HepG2 (cell line): ENCODE results near the gene SLC38A3. TPM values are rescaled to one million over a fixed set of nuclear protein-coding genes. Genes with fewer than 3 reads are reported as not detected.
A peak's percentile ranks its signal among the peaks of the same experiment; 100 is the strongest.

Experiments
- GLMP ChIP-seq: sonication (generic); formaldehyde crosslinking; IDR thresholded peaks from 2 replicates; pipeline ENCODE4 v1.9.0; 2021; ENCODE audit warnings: missing genetic modification reagents, mild to moderate bottlenecking, borderline replicate concordance
- HCFC1 ChIP-seq: fragments of 150-350 bp; IDR thresholded peaks from 2 replicates; pipeline ENCODE4 v1.6.1; 2014; ENCODE audit warnings: low read depth, low read length
- HMGXB4 ChIP-seq, 2 experiments: sonication (generic) in 1 of 2; formaldehyde crosslinking in 1 of 2; IDR thresholded peaks; 2 replicates each; pipeline versions ENCODE4 v1.4.0 to v1.6.1; 2018 to 2020; ENCODE audit warnings: missing genetic modification reagents in 2 of 2, borderline replicate concordance in 1 of 2, low read depth in 1 of 2, mild to moderate bottlenecking in 1 of 2, missing biosample characterization in 1 of 2
- HNRNPH1 ChIP-seq: fragments of 200-400 bp; formaldehyde crosslinking; optimal IDR thresholded peaks from 2 replicates; pipeline ENCODE3; 2017; ENCODE audit warnings: mild to moderate bottlenecking, low read depth, low read length
- HOXA9 ChIP-seq: sonication (generic); formaldehyde crosslinking; IDR thresholded peaks from 2 replicates; pipeline ENCODE4 v1.8.1; 2022; ENCODE audit warnings: missing genetic modification reagents, mild to moderate bottlenecking, moderate library complexity, borderline replicate concordance
- IKZF1 ChIP-seq: fragments of 450-650 bp; IDR thresholded peaks from 2 replicates; pipeline ENCODE4 v1.7.1; 2016
- LBX2 ChIP-seq: sonication (generic); formaldehyde crosslinking; IDR thresholded peaks from 2 replicates; pipeline ENCODE4 v1.5.0; 2020; ENCODE audit warnings: missing genetic modification reagents, mild to moderate bottlenecking, borderline replicate concordance
- MIER2 ChIP-seq: IDR thresholded peaks from 2 replicates; pipeline ENCODE4 v1.6.1; 2016; ENCODE audit warnings: missing biosample characterization, missing genetic modification reagents
- NFATC3 ChIP-seq: sonication (generic); formaldehyde crosslinking; IDR thresholded peaks from 2 replicates; pipeline ENCODE4 v1.5.1; 2020; ENCODE audit warnings: mild to moderate bottlenecking, missing genetic modification reagents
- PHF20 ChIP-seq: sonication (generic); formaldehyde crosslinking; IDR thresholded peaks from 2 replicates; pipeline ENCODE4 v1.5.0; 2020; ENCODE audit warnings: mild to moderate bottlenecking, missing genetic modification reagents
- RBM39 ChIP-seq: fragments of 200-400 bp; formaldehyde crosslinking; IDR thresholded peaks from one replicate; pipeline ENCODE4 v1.6.1; 2018; ENCODE audit warnings: antibody characterized with exemption, mild to moderate bottlenecking, low read depth, low read length; ENCODE audit not compliant: poor library complexity, severe bottlenecking
- RXRB ChIP-seq: IDR thresholded peaks from 2 replicates; pipeline ENCODE4 v1.6.1; 2016; ENCODE audit warnings: borderline replicate concordance, missing genetic modification reagents, missing compliant biosample characterization
- SIN3A ChIP-seq: IDR thresholded peaks from 2 replicates; pipeline ENCODE4 v1.6.1; 2011; ENCODE audit warnings: low read depth, mild to moderate bottlenecking, control low read depth, low read length, borderline replicate concordance
- SIN3B ChIP-seq: fragments of 150-350 bp; IDR thresholded peaks from 2 replicates; pipeline ENCODE4 v1.6.1; 2014; ENCODE audit warnings: low read length
- SRSF4 ChIP-seq: fragments of 200-400 bp; formaldehyde crosslinking; IDR thresholded peaks from one replicate; pipeline ENCODE4 v1.6.1; 2018; ENCODE audit warnings: mild to moderate bottlenecking, low read depth, low read length, moderate library complexity; ENCODE audit not compliant: poor library complexity, severe bottlenecking
- ZNF124 ChIP-seq: sonication (generic); formaldehyde crosslinking; IDR thresholded peaks from 2 replicates; pipeline ENCODE4 v1.4.0; 2020; ENCODE audit warnings: missing genetic modification reagents
- ZNF260 ChIP-seq: sonication (generic); formaldehyde crosslinking; IDR thresholded peaks from 2 replicates; pipeline ENCODE4 v1.4.0; 2020; ENCODE audit warnings: missing genetic modification reagents, low read depth, mild to moderate bottlenecking, borderline replicate concordance
- ZNF264 ChIP-seq: sonication (generic); formaldehyde crosslinking; IDR thresholded peaks from 2 replicates; pipeline ENCODE4 v1.4.0; 2020; ENCODE audit warnings: missing genetic modification reagents
- ZNF446 ChIP-seq: sonication (generic); formaldehyde crosslinking; IDR thresholded peaks from 2 replicates; pipeline ENCODE4 v1.5.0; 2020; ENCODE audit warnings: mild to moderate bottlenecking, missing genetic modification reagents
- ZNF570 ChIP-seq: sonication (generic); formaldehyde crosslinking; IDR thresholded peaks from 2 replicates; pipeline ENCODE4 v1.4.0; 2020; ENCODE audit warnings: mild to moderate bottlenecking, missing genetic modification reagents, borderline replicate concordance
- ZNF713 ChIP-seq: sonication (generic); formaldehyde crosslinking; IDR thresholded peaks from 2 replicates; pipeline ENCODE4 v1.4.0; 2020; ENCODE audit warnings: mild to moderate bottlenecking, missing genetic modification reagents
- ZNF777 ChIP-seq: sonication (generic); formaldehyde crosslinking; IDR thresholded peaks from 2 replicates; pipeline ENCODE4 v1.4.0; 2020; ENCODE audit warnings: missing genetic modification reagents
- ZNF839 ChIP-seq: sonication (generic); formaldehyde crosslinking; IDR thresholded peaks from 2 replicates; pipeline ENCODE4 v1.4.0; 2020; ENCODE audit warnings: missing genetic modification reagents, mild to moderate bottlenecking, borderline replicate concordance
- ZSCAN31 ChIP-seq: sonication (generic); formaldehyde crosslinking; IDR thresholded peaks from 2 replicates; pipeline ENCODE4 v1.5.0; 2020; ENCODE audit warnings: low read depth, mild to moderate bottlenecking, missing genetic modification reagents
- ZUFSP ChIP-seq: sonication (generic); formaldehyde crosslinking; IDR thresholded peaks from 2 replicates; pipeline ENCODE4 v1.9.0; 2021; ENCODE audit warnings: missing genetic modification reagents, mild to moderate bottlenecking, borderline replicate concordance
- polyA plus RNA-seq, 8 experiments: library from polyadenylated mRNA; depleted of rRNA in 3 of 8; stranded (reverse) in 7 of 8; unstranded in 1 of 8; fragments of >200 nt; fragmentation: Illumina TruSeq in 4 of 8; extraction: Trizol in 4 of 8; gene quantifications; 2 replicates each; pipeline versions ENCODE4 v1.2.1 to v1.2.3, GENCODE V29; 2011 to 2016; ENCODE audit warnings: low read depth in 4 of 8, missing spikeins in 1 of 8, mixed read lengths in 1 of 8; ENCODE audit not compliant: insufficient read depth in 1 of 8
- total RNA-seq, 5 experiments: library from RNA; depleted of rRNA; stranded (reverse); fragments of >200 nt; fragmentation: Illumina TruSeq; extraction: Trizol; gene quantifications; 2 replicates each; pipeline ENCODE4 v1.2.3, GENCODE V29; 2016; ENCODE audit warnings: low read depth in 1 of 5

Gene SLC38A3
- total and polyA plus RNA-seq, 2 of the 13 experiments (the other 11 are each of a cell fraction or from before 2014, with no cell fraction given), result 29.8 to 164 TPM

GRCh38 chr3:50210510-50211367, 5.7 kb downstream of the SLC38A3 start (continued):
- no peak for TF ChIP-seq LBX2 (CRISPR knock-in tag)
- no peak for TF ChIP-seq PHF20 (CRISPR knock-in tag)
- peak; percentile 20; the same call in 1 of the 2 replicates for TF ChIP-seq HOXA9 (CRISPR knock-in tag)
- 0 out of 2 replicates have a peak, but pooled peaks have one; percentile 42 for TF ChIP-seq ZNF264 (CRISPR knock-in tag)
- TF ChIP-seq ZNF260 (CRISPR knock-in tag), result no peak
- no peak for TF ChIP-seq ZNF777 (CRISPR knock-in tag)
- 0 out of 2 replicates have a peak, but pooled peaks have one; percentile 44 for TF ChIP-seq NFATC3 (CRISPR knock-in tag)
- TF ChIP-seq SIN3A, result no peak; the same call in 1 of the 2 replicates
- peak; percentile 37 to 43; a peak in 2 of 4 replicates for TF ChIP-seq HMGXB4 (CRISPR knock-in tag; IDR thresholded peaks at IDR 0.05; ENCODE audit: borderline replicate concordance in 1 of 2, low read depth in 1 of 2)
- TF ChIP-seq ZNF446 (CRISPR knock-in tag), result no peak
- no peak for TF ChIP-seq SIN3B
- no peak for TF ChIP-seq ZNF839 (CRISPR knock-in tag)
- TF ChIP-seq ZNF570 (CRISPR knock-in tag), result no peak
- TF ChIP-seq RXRB, result peak; percentile 95
- TF ChIP-seq ZSCAN31 (CRISPR knock-in tag), result no peak; the same call in 1 of the 2 replicates
- peak; percentile 58; the same call in 1 of the 2 replicates for TF ChIP-seq ZNF124 (CRISPR knock-in tag)
- TF ChIP-seq HCFC1, result no peak
- TF ChIP-seq IKZF1, result no peak
- TF ChIP-seq GLMP (CRISPR knock-in tag), result no peak
- no peak for TF ChIP-seq ZNF713 (CRISPR knock-in tag)
- TF ChIP-seq MIER2 (CRISPR knock-in tag), result no peak; the same call in 1 of the 2 replicates
- TF ChIP-seq HNRNPH1, result no peak
- no peak for TF ChIP-seq ZUFSP
- TF ChIP-seq RBM39, result peak; percentile 58
- no peak for TF ChIP-seq SRSF4
